Adrenal gland (tissue), 12 donors: ENCODE results near the gene CRAT. TPM values are rescaled to one million over a fixed set of nuclear protein-coding genes. Genes with fewer than 3 reads are reported as not detected.
A peak's percentile ranks its signal among the peaks of the same experiment; 100 is the strongest.

ENCODE experiments used
- DNase-seq, 7 donors: peaks; one replicate each; pipeline ENCODE4 v3.0.0-alpha.2; 2019 to 2020
- H3K27ac ChIP-seq, 5 donors: fragments of 200-600 bp; sonication (generic) in 4 of 5; 1 replicate in 3 of 5; 2 replicates in 2 of 5; pipeline versions ENCODE4 v1.5.1 to v1.8.0; 2016 to 2020; ENCODE audit warnings: mild to moderate bottlenecking in 1 of 5
- H3K27me3 ChIP-seq: fragments of 200-600 bp; 2 replicates; pipeline ENCODE4 v1.8.0; 2021
- H3K36me3 ChIP-seq, 2 donors: fragments of 200-600 bp; replicated peaks in 1 of 2; 1 replicate in 1 of 2; 2 replicates in 1 of 2; pipeline versions ENCODE4 v1.5.1 to v1.8.0; 2018 to 2022
- H3K4me1 ChIP-seq, 2 donors: fragments of 200-600 bp; replicated peaks in 1 of 2; 1 replicate in 1 of 2; 2 replicates in 1 of 2; pipeline versions ENCODE4 v1.5.1 to v1.8.0; 2018 to 2021
- H3K4me3 ChIP-seq, 4 donors: fragments of 200-600 bp; sonication (generic) in 3 of 4; one replicate each; pipeline ENCODE4 v1.5.1; 2016 to 2018
- H3K9me3 ChIP-seq, 3 donors: fragments of 200-600 bp; sonication (generic) in 1 of 3; replicated peaks in 1 of 3; 1 replicate in 2 of 3; 2 replicates in 1 of 3; pipeline versions ENCODE4 v1.5.1 to v1.8.0; 2016 to 2021
- POLR2A ChIP-seq, 2 donors: fragments of 450-650 bp; IDR thresholded peaks; one replicate each; pipeline ENCODE4 v1.6.1; 2017; ENCODE audit warnings: antibody characterized with exemption in 2 of 2, mild to moderate bottlenecking in 2 of 2, moderate library complexity in 1 of 2
- WGBS, 4 donors: extraction: QIAGEN DNeasy Blood & Tissue Kit in 2 of 4; methylation state at CpG; one replicate each; pipeline versions ENCODE4 v1.1.5 to v1.1.7; 2013 to 2017; 5-methylcytosine and 5-hydroxymethylcytosine counted together
- intact Hi-C, 2 donors: fragments of 100-400 bp; cut with DNase I; formaldehyde crosslinking; loops; one replicate each; pipeline versions ENCODE4 v1.14.1 to v1.15.0; 2022 to 2023
- polyA plus RNA-seq, 3 donors: library from polyadenylated mRNA; stranded (reverse); fragments of 200-250 nt in 2 of 3; fragments of 350-450 nt in 1 of 3; fragmentation: Illumina TruSeq in 1 of 3; extraction: RNeasy Lipid Tissue Mini Kit (QIAGEN cat#74804) in 1 of 3; gene quantifications; one replicate each; pipeline ENCODE4 v1.2.3, GENCODE V29; 2013 to 2014
- total RNA-seq, 9 donors: library from RNA; depleted of rRNA in 4 of 9; stranded (reverse); fragments of >200 nt in 4 of 9; fragments of 120-200 nt in 1 of 9; fragmentation: NEBNext Ultra II Directional in 1 of 9; extraction: Animal tissue kit (Norgen Biotek cat#: 25700) in 1 of 9; gene quantifications; one replicate each; pipeline versions ENCODE4 v1.1.0 to v1.2.4, GENCODE V29; 2013 to 2023
- TF ChIP-seq, protein P1 (sequence below), 6 experiments: fragments of 450-650 bp in 4 of 6; fragments of 200-600 bp in 2 of 6; sonication (generic) in 1 of 6; IDR thresholded peaks; 1 replicate in 5 of 6; 2 replicates in 1 of 6; pipeline versions ENCODE4 v1.5.1 to v1.8.0; 2016 to 2021; ENCODE audit warnings: antibody characterized with exemption in 6 of 6, mild to moderate bottlenecking in 2 of 6, moderate library complexity in 1 of 6
- donor health status: healthy with polysubstance abuse.
- donor health status: Bipolar disorder and iron deficiency.
- donor health status: DM: yes; HTN: yes; CAD: no.
- donor health status: DM: no; HTN: no; CAD: no.
- donor health status: DM: no; HTN: no; CAD: no.
- donor health status: DM: yes; HTN: yes; CAD: no.

The CRAT gene
- total and polyA plus RNA-seq, 12 donors = 26.8 to 144 (median 91.2) TPM

DNA sequence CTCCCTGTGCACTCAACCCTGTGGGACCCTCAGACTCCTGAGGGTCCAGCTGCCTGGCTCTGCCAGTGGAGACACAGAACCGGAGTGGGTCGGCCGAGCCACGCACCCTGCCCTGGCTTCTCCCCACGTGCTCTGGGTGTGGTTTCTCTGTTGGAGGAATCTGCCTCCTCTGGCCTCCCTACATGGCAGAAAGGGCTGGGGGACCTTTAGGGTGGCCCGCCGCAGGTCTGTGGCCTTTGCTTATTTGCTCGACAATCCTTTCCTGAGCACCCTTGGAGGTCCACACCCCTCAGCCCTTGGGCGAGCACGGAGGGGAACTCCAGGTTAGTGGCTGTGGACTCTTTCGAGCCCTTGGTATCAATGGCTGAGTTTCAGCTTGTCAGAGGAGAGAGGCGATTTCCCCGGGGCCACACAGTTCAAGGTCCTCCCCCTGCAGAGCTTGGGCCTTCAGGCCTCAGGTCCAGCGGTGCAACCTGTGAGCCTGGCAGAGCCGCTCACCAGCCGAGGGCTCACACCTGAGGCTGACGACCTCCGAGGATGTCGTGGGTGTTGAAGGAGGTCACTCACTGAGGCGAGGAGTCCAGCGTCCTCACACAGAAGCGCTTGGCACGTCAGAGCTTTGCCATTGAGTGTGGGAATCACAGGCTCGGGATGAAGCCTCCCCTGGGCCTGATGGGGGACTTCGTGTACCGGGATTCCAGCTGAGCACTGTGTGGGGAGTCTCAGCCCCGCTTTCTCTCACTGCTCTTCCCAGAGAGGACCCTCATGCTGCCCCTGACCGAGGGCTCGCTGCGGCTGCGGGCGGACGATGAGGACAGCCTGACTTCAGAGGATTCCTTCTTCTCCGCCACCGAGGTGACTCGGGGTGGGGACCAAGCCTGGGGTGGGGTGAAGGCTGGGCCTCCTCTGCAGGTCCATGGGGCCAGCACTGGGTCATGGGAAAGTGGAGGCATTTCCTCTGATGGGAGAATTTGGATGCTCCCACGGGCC, 50.5 kb downstream of the CRAT start:
- peaks cover 0 to 58% of the 10 kb centered on the region in 2 donors for H3K36me3 ChIP-seq
- H3K9me3 ChIP-seq = no peaks in the 10 kb centered on the region
- H3K27me3 ChIP-seq = no peaks in the 10 kb centered on the region
- WGBS, 4 donors = 76 to 95% (median 91%) methylated on average over 11 to 37 of the region's 37 CpGs
- no peak overlapping the region for H3K27ac ChIP-seq
- intact Hi-C loops = no loop called here
- H3K4me3 ChIP-seq = no peak overlapping the region
- DNase-seq = no peak
- TF ChIP-seq POLR2A (IDR thresholded peaks at IDR 0.05) = no peak
- TF ChIP-seq, protein P1, sequence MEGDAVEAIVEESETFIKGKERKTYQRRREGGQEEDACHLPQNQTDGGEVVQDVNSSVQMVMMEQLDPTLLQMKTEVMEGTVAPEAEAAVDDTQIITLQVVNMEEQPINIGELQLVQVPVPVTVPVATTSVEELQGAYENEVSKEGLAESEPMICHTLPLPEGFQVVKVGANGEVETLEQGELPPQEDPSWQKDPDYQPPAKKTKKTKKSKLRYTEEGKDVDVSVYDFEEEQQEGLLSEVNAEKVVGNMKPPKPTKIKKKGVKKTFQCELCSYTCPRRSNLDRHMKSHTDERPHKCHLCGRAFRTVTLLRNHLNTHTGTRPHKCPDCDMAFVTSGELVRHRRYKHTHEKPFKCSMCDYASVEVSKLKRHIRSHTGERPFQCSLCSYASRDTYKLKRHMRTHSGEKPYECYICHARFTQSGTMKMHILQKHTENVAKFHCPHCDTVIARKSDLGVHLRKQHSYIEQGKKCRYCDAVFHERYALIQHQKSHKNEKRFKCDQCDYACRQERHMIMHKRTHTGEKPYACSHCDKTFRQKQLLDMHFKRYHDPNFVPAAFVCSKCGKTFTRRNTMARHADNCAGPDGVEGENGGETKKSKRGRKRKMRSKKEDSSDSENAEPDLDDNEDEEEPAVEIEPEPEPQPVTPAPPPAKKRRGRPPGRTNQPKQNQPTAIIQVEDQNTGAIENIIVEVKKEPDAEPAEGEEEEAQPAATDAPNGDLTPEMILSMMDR (IDR thresholded peaks at IDR 0.05) = no peak
- H3K4me1 ChIP-seq = no peaks in the 10 kb centered on the region

DNA sequence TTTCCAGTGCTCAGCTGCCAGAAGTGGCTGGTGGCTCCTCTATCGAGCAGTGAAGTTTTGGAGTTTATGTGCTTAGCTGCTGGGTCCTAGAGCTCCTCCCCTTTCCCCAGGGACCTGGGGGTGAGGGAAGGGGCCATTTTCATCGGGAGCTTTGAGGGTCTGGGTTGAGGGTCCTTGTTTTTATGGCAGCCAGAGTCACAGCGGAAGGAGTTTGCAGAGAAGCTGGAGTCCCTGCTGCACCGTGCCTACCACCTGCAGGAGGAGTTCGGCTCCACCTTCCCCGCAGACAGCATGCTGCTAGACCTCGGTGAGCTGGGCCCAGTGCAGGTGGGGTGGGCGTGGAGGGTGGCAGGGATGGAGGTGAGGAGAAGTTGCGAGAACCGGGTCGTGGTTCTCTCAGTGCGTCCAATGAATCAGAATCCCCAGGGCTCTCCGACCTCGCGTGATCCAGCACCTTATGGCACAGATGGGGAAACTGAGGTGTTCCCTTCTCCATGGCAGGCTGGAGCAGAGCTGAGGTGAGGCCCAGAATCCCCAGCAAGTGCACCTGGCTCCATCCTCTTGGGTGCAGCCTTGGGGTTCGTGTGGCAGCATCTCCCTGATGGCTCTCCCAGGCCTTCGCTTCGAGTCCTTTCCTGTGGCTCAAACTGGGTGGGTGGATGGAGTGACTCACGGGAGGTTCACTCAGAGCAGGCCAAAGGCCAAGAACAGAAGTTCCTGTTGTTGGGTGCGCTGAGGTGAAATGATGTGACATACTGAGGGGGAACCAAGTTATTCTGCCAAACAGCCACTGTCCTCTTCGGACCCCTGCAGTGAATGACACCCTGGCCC, 51.4 kb downstream of the CRAT start:
- intact Hi-C loops = no loop called here
- no peak for TF ChIP-seq POLR2A (IDR thresholded peaks at IDR 0.05)
- TF ChIP-seq, protein P1 (IDR thresholded peaks at IDR 0.05) = no peak
- no peak overlapping the region for H3K27ac ChIP-seq
- no peaks in the 10 kb centered on the region for H3K27me3 ChIP-seq
- H3K36me3 ChIP-seq = peaks cover 0 to 52% of the 10 kb centered on the region in 2 donors
- no peaks in the 10 kb centered on the region for H3K9me3 ChIP-seq
- no peaks in the 10 kb centered on the region for H3K4me1 ChIP-seq
- WGBS, 4 donors = 53 to 83% (median 75%) methylated on average over 4 to 21 of the region's 21 CpGs
- no peak overlapping the region for H3K4me3 ChIP-seq
- peak in 1 of 7 donors; percentile 40 for DNase-seq

DNA sequence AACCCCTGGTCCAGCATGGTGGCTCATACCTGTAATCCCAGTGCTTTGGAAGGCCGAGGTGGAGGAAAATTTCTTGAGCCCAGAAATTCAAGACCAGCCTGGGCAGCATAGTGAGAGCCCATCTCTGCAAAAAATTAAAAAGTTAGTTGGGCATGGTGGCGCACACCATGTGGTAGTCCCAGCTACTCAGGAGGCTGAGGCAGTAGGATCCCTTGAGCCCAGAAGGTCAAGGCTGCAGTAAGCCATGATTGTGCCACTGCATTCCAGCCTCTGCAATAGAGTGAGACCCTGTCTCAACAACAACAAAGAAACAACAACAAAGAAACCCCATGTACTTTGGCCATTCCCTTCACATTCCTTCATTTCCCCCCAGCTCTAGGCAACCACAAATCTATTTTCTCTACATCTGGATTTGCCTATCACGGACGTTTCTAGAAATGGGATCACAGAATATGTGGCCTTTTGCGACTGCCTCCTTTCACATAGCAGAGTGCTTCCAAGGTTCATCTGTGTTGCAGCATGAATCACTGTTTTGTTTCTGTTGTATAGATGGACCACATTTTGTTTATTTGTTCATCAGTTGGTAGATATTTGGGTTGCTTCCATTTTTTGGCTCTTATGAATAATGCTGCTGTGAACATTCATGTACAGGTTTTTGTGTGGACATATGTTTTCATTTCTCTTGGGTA, 56.3 kb downstream of the CRAT start:
- Histone ChIP-seq H3K4me3 (no peak overlapping the region), H3K27me3 (no peaks in the 10 kb centered on the region), H3K4me1 (no peaks in the 10 kb centered on the region), H3K9me3 (no peaks in the 10 kb centered on the region), H3K36me3 (peaks cover 0 to 39% of the 10 kb centered on the region in 2 donors), H3K27ac (no peak overlapping the region)
- WGBS, 4 donors = 62 to 78% (median 73%) methylated on average over 5 of the region's 5 CpGs
- intact Hi-C loops = no loop called here
- no peak for TF ChIP-seq POLR2A (IDR thresholded peaks at IDR 0.05)
- TF ChIP-seq, protein P1 (IDR thresholded peaks at IDR 0.05) = no peak
- no peak for DNase-seq
